DOHH2 (cell line): ENCODE measurements around the gene SENP8.

ENCODE experiments used
- H3F3A ChIP-seq: fragments of 200-600 bp; sonication (generic), shearing (Covaris generic); 2 replicates; pipeline ENCODE4 v1.6.0; 2016; ENCODE audit warnings: antibody characterized with exemption, mild to moderate bottlenecking; ENCODE audit not compliant: control insufficient read depth, insufficient read depth
- H3K27ac ChIP-seq: fragments of 200-600 bp; sonication (generic); 2 replicates; pipeline ENCODE4 v1.5.1; 2014; ENCODE audit warnings: low read depth, mild to moderate bottlenecking, low read length, moderate library complexity
- H3K27me3 ChIP-seq: fragments of 200-600 bp; sonication (generic); 2 replicates; pipeline ENCODE4 v1.6.1; 2014; ENCODE audit warnings: mild to moderate bottlenecking, low read length, mixed read lengths; ENCODE audit not compliant: control insufficient read depth
- H3K36me3 ChIP-seq: fragments of 200-600 bp; sonication (generic); 2 replicates; pipeline ENCODE4 v1.6.1; 2014; ENCODE audit warnings: mild to moderate bottlenecking, low read length, moderate library complexity, mixed read lengths; ENCODE audit not compliant: control insufficient read depth
- H3K4me1 ChIP-seq: fragments of 200-600 bp; sonication (generic); 2 replicates; pipeline ENCODE4 v1.6.1; 2014; ENCODE audit warnings: mild to moderate bottlenecking, low read length, mixed read lengths; ENCODE audit not compliant: control insufficient read depth
- H3K4me2 ChIP-seq: fragments of 200-600 bp; sonication (generic); 2 replicates; pipeline ENCODE4 v1.6.0; 2014; ENCODE audit warnings: mild to moderate bottlenecking, low read length, moderate library complexity
- H3K4me3 ChIP-seq: fragments of 200-600 bp; sonication (generic); 2 replicates; pipeline ENCODE4 v1.5.1; 2014; ENCODE audit warnings: mild to moderate bottlenecking, low read length, mixed read lengths
- H3K79me2 ChIP-seq: fragments of 200-600 bp; sonication (generic); 2 replicates; pipeline ENCODE4 v1.6.1; 2014; ENCODE audit warnings: mild to moderate bottlenecking, low read length, mixed read lengths; ENCODE audit not compliant: control insufficient read depth
- H3K9me2 ChIP-seq: fragments of 200-600 bp; sonication (generic); replicated peaks from 2 replicates; pipeline ENCODE4 v1.6.1; 2014; ENCODE audit warnings: mild to moderate bottlenecking, low read length, mixed read lengths; ENCODE audit not compliant: control insufficient read depth
- H3K9me3 ChIP-seq: fragments of 200-600 bp; sonication (generic); 2 replicates; pipeline ENCODE4 v1.6.1; 2014; ENCODE audit warnings: antibody characterized with exemption, low read length, mixed read lengths; ENCODE audit not compliant: control insufficient read depth, insufficient read depth
- H4K20me1 ChIP-seq: fragments of 200-600 bp; sonication (generic); 2 replicates; pipeline ENCODE4 v1.6.0; 2014; ENCODE audit warnings: low read depth, mild to moderate bottlenecking, antibody characterized with exemption, low read length, moderate library complexity; ENCODE audit not compliant: control insufficient read depth, insufficient read depth
- EZH2phosphoT487 ChIP-seq: fragments of 200-600 bp; sonication (generic); IDR thresholded peaks from 2 replicates; pipeline ENCODE4 v1.6.1; 2017; ENCODE audit warnings: borderline replicate concordance, mild to moderate bottlenecking, antibody characterized with exemption, low read length, moderate library complexity, mixed read lengths
- TF ChIP-seq, protein P1 (sequence below): fragments of 200-600 bp; sonication (generic); IDR thresholded peaks from one replicate; pipeline ENCODE4 v1.5.1; 2014; ENCODE audit warnings: antibody characterized with exemption, mild to moderate bottlenecking, low read depth, low read length; ENCODE audit not compliant: poor library complexity, severe bottlenecking

The SENP8 gene

GRCh38 chr15:72175186-72176044, 57.2 kb downstream of the SENP8 start:
- no peak overlapping the region for H3K4me2 ChIP-seq
- H3K4me1 ChIP-seq, result no peaks in the 10 kb centered on the region
- no peaks in the 10 kb centered on the region for H3F3A ChIP-seq
- peaks cover 14% of the 10 kb centered on the region; the same call in 1 of the 2 replicates for H3K27me3 ChIP-seq
- no peaks in the 10 kb centered on the region for H3K79me2 ChIP-seq
- TF ChIP-seq, protein P1, sequence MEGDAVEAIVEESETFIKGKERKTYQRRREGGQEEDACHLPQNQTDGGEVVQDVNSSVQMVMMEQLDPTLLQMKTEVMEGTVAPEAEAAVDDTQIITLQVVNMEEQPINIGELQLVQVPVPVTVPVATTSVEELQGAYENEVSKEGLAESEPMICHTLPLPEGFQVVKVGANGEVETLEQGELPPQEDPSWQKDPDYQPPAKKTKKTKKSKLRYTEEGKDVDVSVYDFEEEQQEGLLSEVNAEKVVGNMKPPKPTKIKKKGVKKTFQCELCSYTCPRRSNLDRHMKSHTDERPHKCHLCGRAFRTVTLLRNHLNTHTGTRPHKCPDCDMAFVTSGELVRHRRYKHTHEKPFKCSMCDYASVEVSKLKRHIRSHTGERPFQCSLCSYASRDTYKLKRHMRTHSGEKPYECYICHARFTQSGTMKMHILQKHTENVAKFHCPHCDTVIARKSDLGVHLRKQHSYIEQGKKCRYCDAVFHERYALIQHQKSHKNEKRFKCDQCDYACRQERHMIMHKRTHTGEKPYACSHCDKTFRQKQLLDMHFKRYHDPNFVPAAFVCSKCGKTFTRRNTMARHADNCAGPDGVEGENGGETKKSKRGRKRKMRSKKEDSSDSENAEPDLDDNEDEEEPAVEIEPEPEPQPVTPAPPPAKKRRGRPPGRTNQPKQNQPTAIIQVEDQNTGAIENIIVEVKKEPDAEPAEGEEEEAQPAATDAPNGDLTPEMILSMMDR, result no peak
- no peak for TF ChIP-seq EZH2phosphoT487
- no peaks in the 10 kb centered on the region for H4K20me1 ChIP-seq
- H3K4me3 ChIP-seq, result no peak overlapping the region
- H3K27ac ChIP-seq, result no peak overlapping the region
- no peaks in the 10 kb centered on the region for H3K9me3 ChIP-seq
- no peaks in the 10 kb centered on the region for H3K36me3 ChIP-seq
- H3K9me2 ChIP-seq, result no peaks in the 10 kb centered on the region

DNA sequence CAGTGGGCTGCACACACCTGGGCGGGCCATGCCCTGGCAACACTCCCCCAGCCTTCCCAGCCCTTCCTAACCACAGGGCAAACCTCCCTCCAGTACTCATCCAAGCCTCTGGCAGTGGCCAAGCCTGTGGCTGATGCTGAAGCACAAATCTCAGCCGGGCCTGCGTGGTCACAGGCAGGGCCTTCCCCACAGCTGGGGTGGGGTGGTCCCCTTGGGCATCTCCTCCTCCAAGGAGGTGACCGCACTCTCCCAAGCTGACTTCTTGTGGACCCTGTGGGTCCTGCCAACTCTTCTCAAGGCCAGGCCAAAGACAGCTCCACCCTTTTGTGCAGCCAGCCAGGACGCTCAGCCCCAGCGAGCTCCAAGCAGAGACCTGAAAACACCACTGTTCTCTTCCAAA, 58.0 kb downstream of the SENP8 start:
- Histone ChIP-seq H3K36me3 (no peaks in the 10 kb centered on the region), H4K20me1 (no peaks in the 10 kb centered on the region), H3F3A (no peaks in the 10 kb centered on the region), H3K4me1 (no peaks in the 10 kb centered on the region), H3K79me2 (no peaks in the 10 kb centered on the region), H3K4me2 (no peak overlapping the region), H3K4me3 (no peak overlapping the region), H3K9me3 (no peaks in the 10 kb centered on the region), H3K9me2 (no peaks in the 10 kb centered on the region), H3K27ac (no peak overlapping the region), H3K27me3 (peaks cover 14% of the 10 kb centered on the region; the same call in 1 of the 2 replicates)
- TF ChIP-seq, protein P1, result no peak
- no peak for TF ChIP-seq EZH2phosphoT487

- Histone ChIP-seq H3K9me2 (no peaks in the 10 kb centered on the region), H3F3A (no peaks in the 10 kb centered on the region), H3K27me3 (peaks cover 14% of the 10 kb centered on the region; the same call in 1 of the 2 replicates), H3K36me3 (no peaks in the 10 kb centered on the region), H3K4me3 (no peak overlapping the region), H3K4me1 (no peaks in the 10 kb centered on the region), H3K4me2 (no peak overlapping the region), H3K9me3 (no peaks in the 10 kb centered on the region), H4K20me1 (no peaks in the 10 kb centered on the region), H3K27ac (no peak overlapping the region), H3K79me2 (no peaks in the 10 kb centered on the region)
- TF ChIP-seq, protein P1, result no peak
- TF ChIP-seq EZH2phosphoT487, result no peak
These were observed 58.5 kb downstream of the SENP8 start for GRCh38 chr15:72176743-72177142.
